Stimulated activated effector memory CD8-positive, alpha-beta T cell treated with anti-CD3 and anti-CD28 coated beads, Interleukin-12 subunit alpha, Interleukin-12 subunit beta, amount 100 ng/mL, for 72 hours (primary cell): ENCODE results near the gene TIMM29.

ENCODE experiments used
- ATAC-seq: fragments of 150-1000 bp; cut with Tn5 transposase; 2 replicates; pipeline ENCODE4 v1.10.0; 2021
- DNase-seq, 2 donors: peaks; one replicate each; pipeline ENCODE4 v3.0.0; 2021 to 2022; ENCODE audit warnings: low spot score in 2 of 2
- H3K27ac Mint-ChIP-seq: one replicate; pipeline ENCODE4 v1.8.0; 2022; ENCODE audit warnings: mild to moderate bottlenecking, mixed read lengths
- H3K36me3 Mint-ChIP-seq: one replicate; pipeline ENCODE4 v1.8.0; 2022; ENCODE audit warnings: mild to moderate bottlenecking, mixed read lengths
- H3K4me1 Mint-ChIP-seq: one replicate; pipeline ENCODE4 v1.8.0; 2022; ENCODE audit warnings: mixed read lengths
- H3K4me3 Mint-ChIP-seq: one replicate; pipeline ENCODE4 v1.8.0; 2022; ENCODE audit warnings: mild to moderate bottlenecking, mixed read lengths
- H3K9me3 Mint-ChIP-seq: one replicate; pipeline ENCODE4 v1.8.0; 2022; ENCODE audit warnings: mixed read lengths

Gene TIMM29

GRCh38 chr19:10896851-10897526, 31.6 kb upstream of the TIMM29 start:
- H3K9me3 Mint-ChIP-seq: no peaks in the 10 kb centered on the region
- DNase-seq: no peak
- peak overlapping the region; percentile 23 for H3K27ac Mint-ChIP-seq
- H3K4me3 Mint-ChIP-seq: no peak overlapping the region
- ATAC-seq: peak; percentile 58
- peaks cover 18% of the 10 kb centered on the region for H3K4me1 Mint-ChIP-seq
- H3K36me3 Mint-ChIP-seq: no peaks in the 10 kb centered on the region

GRCh38 chr19:10898633-10899032, 30.0 kb upstream of the TIMM29 start:
- H3K27ac Mint-ChIP-seq: no peak overlapping the region
- no peak for DNase-seq
- peaks cover 7% of the 10 kb centered on the region for H3K36me3 Mint-ChIP-seq
- no peaks in the 10 kb centered on the region for H3K9me3 Mint-ChIP-seq
- ATAC-seq: no peak
- peaks cover 18% of the 10 kb centered on the region for H3K4me1 Mint-ChIP-seq
- H3K4me3 Mint-ChIP-seq: no peak overlapping the region

- Mint-ChIP-seq H3K27ac (no peak overlapping the region), H3K9me3 (no peaks in the 10 kb centered on the region), H3K36me3 (peaks cover 7% of the 10 kb centered on the region), H3K4me1 (peaks cover 18% of the 10 kb centered on the region), H3K4me3 (no peak overlapping the region)
- no peak for ATAC-seq
- no peak for DNase-seq
Measured at GRCh38 chr19:10899151-10899653, 29.4 kb upstream of the TIMM29 start.

- Mint-ChIP-seq H3K4me3 (no peak overlapping the region), H3K27ac (no peak overlapping the region), H3K36me3 (peaks cover 62% of the 10 kb centered on the region), H3K9me3 (no peaks in the 10 kb centered on the region), H3K4me1 (no peaks in the 10 kb centered on the region)
- no peak for DNase-seq
- ATAC-seq: no peak
Measured at GRCh38 chr19:10907925-10908324, 20.7 kb upstream of the TIMM29 start.

- DNase-seq: no peak
- Mint-ChIP-seq H3K9me3 (no peaks in the 10 kb centered on the region), H3K27ac (no peak overlapping the region), H3K4me3 (no peak overlapping the region), H3K36me3 (peaks cover 63% of the 10 kb centered on the region), H3K4me1 (no peaks in the 10 kb centered on the region)
- no peak for ATAC-seq
Measured at GRCh38 chr19:10908380-10908960, 20.1 kb upstream of the TIMM29 start.

GRCh38 chr19:10911579-10912363, 16.8 kb upstream of the TIMM29 start:
- Mint-ChIP-seq H3K4me3 (no peak overlapping the region), H3K9me3 (no peaks in the 10 kb centered on the region), H3K27ac (no peak overlapping the region), H3K4me1 (no peaks in the 10 kb centered on the region), H3K36me3 (peaks cover 66% of the 10 kb centered on the region)
- ATAC-seq (no peak), DNase-seq (no peak)

- H3K4me1 Mint-ChIP-seq: no peaks in the 10 kb centered on the region
- H3K27ac Mint-ChIP-seq: no peak overlapping the region
- H3K9me3 Mint-ChIP-seq: no peaks in the 10 kb centered on the region
- ATAC-seq (no peak), DNase-seq (no peak)
- no peak overlapping the region for H3K4me3 Mint-ChIP-seq
- peaks cover 68% of the 10 kb centered on the region for H3K36me3 Mint-ChIP-seq
Measured at GRCh38 chr19:10912619-10913018, 16.0 kb upstream of the TIMM29 start.

- H3K4me3 Mint-ChIP-seq: no peak overlapping the region
- no peak overlapping the region for H3K27ac Mint-ChIP-seq
- ATAC-seq (peak; percentile 22), DNase-seq (no peak)
- no peaks in the 10 kb centered on the region for H3K4me1 Mint-ChIP-seq
- H3K36me3 Mint-ChIP-seq: peaks cover 68% of the 10 kb centered on the region
- no peaks in the 10 kb centered on the region for H3K9me3 Mint-ChIP-seq
Measured at GRCh38 chr19:10913716-10914340, 14.8 kb upstream of the TIMM29 start.

- ATAC-seq: no peak
- H3K27ac Mint-ChIP-seq: no peak overlapping the region
- no peak for DNase-seq
- H3K36me3 Mint-ChIP-seq: peaks cover 57% of the 10 kb centered on the region
- H3K9me3 Mint-ChIP-seq: no peaks in the 10 kb centered on the region
- H3K4me1 Mint-ChIP-seq: no peaks in the 10 kb centered on the region
- H3K4me3 Mint-ChIP-seq: no peak overlapping the region
Measured at GRCh38 chr19:10915130-10916091, 13.2 kb upstream of the TIMM29 start.

- Mint-ChIP-seq H3K9me3 (no peaks in the 10 kb centered on the region), H3K36me3 (peaks cover 54% of the 10 kb centered on the region), H3K4me1 (no peaks in the 10 kb centered on the region), H3K4me3 (no peak overlapping the region), H3K27ac (no peak overlapping the region)
- ATAC-seq (no peak), DNase-seq (no peak)
Measured at GRCh38 chr19:10916602-10917001, 12.0 kb upstream of the TIMM29 start.

- no peak for ATAC-seq
- Mint-ChIP-seq H3K4me3 (no peak overlapping the region), H3K4me1 (no peaks in the 10 kb centered on the region), H3K36me3 (peaks cover 56% of the 10 kb centered on the region), H3K27ac (no peak overlapping the region), H3K9me3 (no peaks in the 10 kb centered on the region)
- DNase-seq: no peak
Measured at GRCh38 chr19:10918359-10918758, 10.3 kb upstream of the TIMM29 start.

GRCh38 chr19:10919352-10920287, 9.0 kb upstream of the TIMM29 start:
- Mint-ChIP-seq H3K36me3 (peaks cover 56% of the 10 kb centered on the region), H3K4me1 (peaks cover 5% of the 10 kb centered on the region), H3K9me3 (no peaks in the 10 kb centered on the region), H3K4me3 (no peak overlapping the region), H3K27ac (peak overlapping the region; percentile 16)
- ATAC-seq: no peak
- no peak for DNase-seq

GRCh38 chr19:10920288-10920655, 8.3 kb upstream of the TIMM29 start:
- DNase-seq (no peak), ATAC-seq (no peak)
- Mint-ChIP-seq H3K4me3 (no peak overlapping the region), H3K36me3 (peaks cover 61% of the 10 kb centered on the region), H3K9me3 (no peaks in the 10 kb centered on the region), H3K4me1 (peaks cover 10% of the 10 kb centered on the region), H3K27ac (no peak overlapping the region)

GRCh38 chr19:10920781-10921180, 7.8 kb upstream of the TIMM29 start:
- peaks cover 65% of the 10 kb centered on the region for H3K36me3 Mint-ChIP-seq

More at GRCh38 chr19:10920781-10921180, 7.8 kb upstream of the TIMM29 start:
- Mint-ChIP-seq H3K9me3 (no peaks in the 10 kb centered on the region), H3K4me3 (no peak overlapping the region), H3K27ac (peak overlapping the region; percentile 52), H3K4me1 (peaks cover 13% of the 10 kb centered on the region)
- DNase-seq (no peak), ATAC-seq (peak; percentile 5)
